SK-N-SH (cell line): Measurements from ENCODE around the gene TTC16.

Source experiments
- CTCF ChIP-seq: fragments of 200-600 bp; sonication (generic); IDR thresholded peaks from 2 replicates; pipeline ENCODE4 v1.6.1; 2017; ENCODE audit warnings: antibody characterized with exemption, mild to moderate bottlenecking, moderate library complexity
- MEF2A ChIP-seq: IDR thresholded peaks from 2 replicates; pipeline ENCODE4 v1.4.0; 2012; ENCODE audit warnings: low read depth, borderline replicate concordance
- POLR2AphosphoS5 ChIP-seq: IDR thresholded peaks from 2 replicates; pipeline ENCODE4 v1.6.1; 2012; ENCODE audit warnings: low read depth, low read length

GRCh38 chr9:127767909-127768331 lies 52.0 kb downstream of the TTC16 start:
- TF ChIP-seq CTCF = no peak
- no peak for TF ChIP-seq POLR2AphosphoS5
- TF ChIP-seq MEF2A = no peak
